WTC11 (cell line): ENCODE measurements around the gene WWOX. TPM values are rescaled to one million over a fixed set of nuclear protein-coding genes. Genes with fewer than 3 reads are reported as not detected.

ENCODE experiments used
- ATAC-seq: fragments of 200-7000 bp; cut with Tn5 transposase; 2 replicates; pipeline ENCODE4 v1.10.0; 2021; ENCODE audit warnings: mild to moderate bottlenecking, moderate library complexity
- CTCF ChIA-PET: fragments of 300-600 bp; sonication (Branson Sonifier 250); formaldehyde crosslinking; loops from one replicate; lab custom pipeline; 2021; ENCODE audit warnings: antibody characterized with exemption; lab: Charles Lee
- POLR2A ChIA-PET: fragments of 350-600 bp; sonication (Branson Sonifier 250); formaldehyde crosslinking; loops from one replicate; lab custom pipeline; 2021; ENCODE audit warnings: antibody characterized with exemption; lab: Charles Lee
- DNase-seq: peaks from one replicate; pipeline ENCODE4 v3.0.0; 2021; ENCODE audit warnings: low spot score
- H3K27ac Mint-ChIP-seq: 2 replicates; pipeline ENCODE4 v1.8.0; 2021; ENCODE audit warnings: mixed read lengths
- H3K27me3 Mint-ChIP-seq: 2 replicates; pipeline ENCODE4 v1.8.0; 2021; ENCODE audit warnings: low read depth, mild to moderate bottlenecking, moderate library complexity, mixed read lengths
- H3K36me3 Mint-ChIP-seq: 2 replicates; pipeline ENCODE4 v1.8.0; 2021; ENCODE audit warnings: mixed read lengths
- H3K4me1 Mint-ChIP-seq: 2 replicates; pipeline ENCODE4 v1.8.0; 2022; ENCODE audit warnings: mixed read lengths
- H3K4me3 Mint-ChIP-seq: 2 replicates; pipeline ENCODE4 v1.8.0; 2021; ENCODE audit warnings: mild to moderate bottlenecking, moderate library complexity, mixed read lengths
- H3K9me3 Mint-ChIP-seq: 2 replicates; pipeline ENCODE4 v1.8.0; 2021; ENCODE audit warnings: mixed read lengths
- CBFB ChIP-seq: sonication (generic); formaldehyde crosslinking; IDR thresholded peaks from 2 replicates; pipeline ENCODE4 v1.8.1; 2022; ENCODE audit warnings: mild to moderate bottlenecking, low read depth, missing genetic modification reagents
- CREM ChIP-seq: sonication (generic); formaldehyde crosslinking; IDR thresholded peaks from 2 replicates; pipeline ENCODE4 v1.8.1; 2022; ENCODE audit warnings: mild to moderate bottlenecking, missing genetic modification reagents, moderate library complexity
- E2F1 ChIP-seq: sonication (generic); formaldehyde crosslinking; IDR thresholded peaks from 2 replicates; pipeline ENCODE4 v1.8.0; 2022; ENCODE audit warnings: mild to moderate bottlenecking, missing genetic modification reagents
- EMX1 ChIP-seq: fragments of 250-450 bp; sonication (Bioruptor Pico); IDR thresholded peaks from 2 replicates; pipeline ENCODE4 v1.8.0; 2021; ENCODE audit warnings: mild to moderate bottlenecking
- ESRRA ChIP-seq: sonication (generic); formaldehyde crosslinking; IDR thresholded peaks from 2 replicates; pipeline ENCODE4 v1.8.1; 2022; ENCODE audit warnings: mild to moderate bottlenecking, missing genetic modification reagents, borderline replicate concordance
- FOXJ3 ChIP-seq: sonication (generic); formaldehyde crosslinking; IDR thresholded peaks from 2 replicates; pipeline ENCODE4 v1.9.0; 2021; ENCODE audit warnings: missing genetic modification reagents, mild to moderate bottlenecking, borderline replicate concordance
- FOXP1 ChIP-seq: sonication (generic); formaldehyde crosslinking; IDR thresholded peaks from 2 replicates; pipeline ENCODE4 v1.8.0; 2022; ENCODE audit warnings: missing genetic modification reagents, mild to moderate bottlenecking, moderate library complexity, borderline replicate concordance
- GABPB1 ChIP-seq: sonication (generic); formaldehyde crosslinking; IDR thresholded peaks from 2 replicates; pipeline ENCODE4 v1.8.1; 2023; ENCODE audit warnings: mild to moderate bottlenecking, missing genetic modification reagents
- GTF2I ChIP-seq: fragments of 250-450 bp; sonication (Bioruptor Pico); conservative IDR thresholded peaks from 2 replicates; pipeline ENCODE4 v1.4.0; 2021; ENCODE audit warnings: mild to moderate bottlenecking
- JAZF1 ChIP-seq: fragments of 250-450 bp; sonication (Bioruptor Pico); IDR thresholded peaks from 2 replicates; pipeline ENCODE4 v1.9.0; 2021; ENCODE audit warnings: moderate library complexity, mild to moderate bottlenecking, inconsistent platforms
- NFATC4 ChIP-seq: fragments of 250-450 bp; sonication (Bioruptor Pico); IDR thresholded peaks from 2 replicates; pipeline ENCODE4 v1.9.0; 2021; ENCODE audit warnings: mild to moderate bottlenecking
- NR2C2 ChIP-seq: sonication (generic); formaldehyde crosslinking; IDR thresholded peaks from 2 replicates; pipeline ENCODE4 v1.8.0; 2022; ENCODE audit warnings: mild to moderate bottlenecking, missing genetic modification reagents
- OVOL2 ChIP-seq: fragments of 250-450 bp; sonication (Bioruptor Pico); IDR thresholded peaks from 2 replicates; pipeline ENCODE4 v1.9.0; 2021; ENCODE audit warnings: mild to moderate bottlenecking, borderline replicate concordance
- RELA ChIP-seq: sonication (generic); formaldehyde crosslinking; IDR thresholded peaks from 2 replicates; pipeline ENCODE4 v1.8.1; 2022; ENCODE audit warnings: missing genetic modification reagents, mild to moderate bottlenecking, borderline replicate concordance
- SP1 ChIP-seq: sonication (generic); formaldehyde crosslinking; conservative IDR thresholded peaks from 2 replicates; pipeline ENCODE4 v1.8.1; 2022; ENCODE audit warnings: missing genetic modification reagents
- ZNF396 ChIP-seq: fragments of 250-450 bp; sonication (Bioruptor Pico); IDR thresholded peaks from 2 replicates; pipeline ENCODE4 v1.8.0; 2021; ENCODE audit warnings: mild to moderate bottlenecking, moderate library complexity, borderline replicate concordance
- ZNF416 ChIP-seq: fragments of 250-450 bp; sonication (Bioruptor Pico); IDR thresholded peaks from 2 replicates; pipeline ENCODE4 v1.9.0; 2021; ENCODE audit warnings: mild to moderate bottlenecking, inconsistent platforms
- ZNF425 ChIP-seq: fragments of 250-450 bp; sonication (Bioruptor Pico); conservative IDR thresholded peaks from 2 replicates; pipeline ENCODE4 v1.9.0; 2021; ENCODE audit warnings: mild to moderate bottlenecking
- ZNF532 ChIP-seq: fragments of 250-450 bp; sonication (Bioruptor Pico); IDR thresholded peaks from 2 replicates; pipeline ENCODE4 v1.9.0; 2021; ENCODE audit warnings: mild to moderate bottlenecking, borderline replicate concordance
- ZNF671 ChIP-seq: fragments of 250-450 bp; sonication (Bioruptor Pico); IDR thresholded peaks from 2 replicates; pipeline ENCODE4 v1.8.0; 2021; ENCODE audit warnings: mild to moderate bottlenecking
- total RNA-seq: library from RNA; stranded (reverse); gene quantifications from 3 replicates; pipeline ENCODE4 v1.2.3, GENCODE V29; 2021
- TF ChIP-seq, protein P1 (sequence below): sonication (generic); formaldehyde crosslinking; IDR thresholded peaks from 2 replicates; pipeline ENCODE4 v1.8.1; 2023; ENCODE audit warnings: mild to moderate bottlenecking, missing genetic modification reagents
- TF ChIP-seq, protein P2 (sequence below): sonication (generic); formaldehyde crosslinking; IDR thresholded peaks from 2 replicates; pipeline ENCODE4 v1.8.1; 2023; ENCODE audit warnings: mild to moderate bottlenecking, moderate library complexity, missing genetic modification reagents
- TF ChIP-seq, protein P3 (sequence below): sonication (generic); formaldehyde crosslinking; IDR thresholded peaks from 2 replicates; pipeline ENCODE4 v1.8.0; 2023; ENCODE audit warnings: missing genetic modification reagents
- TF ChIP-seq, protein P4 (sequence below): sonication (generic); formaldehyde crosslinking; conservative IDR thresholded peaks from 2 replicates; pipeline ENCODE4 v1.8.1; 2023; ENCODE audit warnings: mild to moderate bottlenecking, low read depth, missing genetic modification reagents, moderate library complexity

WWOX gene
- total RNA-seq, 1 experiment from 2014 or later: 15.7 TPM

GRCh38 chr16:79090966-79091365 is 991.5 kb downstream of the WWOX start:
- DNase-seq (no peak), ATAC-seq (no peak)
- Mint-ChIP-seq H3K27me3 (no peaks in the 10 kb centered on the region; the same call in 1 of the 2 replicates), H3K9me3 (no peaks in the 10 kb centered on the region), H3K4me3 (no peak overlapping the region), H3K36me3 (no peaks in the 10 kb centered on the region), H3K27ac (no peak overlapping the region), H3K4me1 (peaks cover 10% of the 10 kb centered on the region)
- POLR2A ChIA-PET: interaction anchor here (0.6 kb wide), 1 partner anchor 232 kb away, joined by 4 read pairs; no protein-coding TSS in a partner anchor
- TF ChIP-seq ZNF425 (CRISPR knock-in tag) (no peak), ESRRA (CRISPR knock-in tag) (no peak), OVOL2 (CRISPR knock-in tag) (no peak), GABPB1 (CRISPR knock-in tag) (no peak), NR2C2 (no peak), RELA (CRISPR knock-in tag) (no peak), FOXJ3 (no peak), SP1 (no peak), E2F1 (CRISPR knock-in tag) (no peak), FOXP1 (CRISPR knock-in tag) (no peak), EMX1 (CRISPR knock-in tag) (no peak), NFATC4 (no peak)
- TF ChIP-seq, protein P1, sequence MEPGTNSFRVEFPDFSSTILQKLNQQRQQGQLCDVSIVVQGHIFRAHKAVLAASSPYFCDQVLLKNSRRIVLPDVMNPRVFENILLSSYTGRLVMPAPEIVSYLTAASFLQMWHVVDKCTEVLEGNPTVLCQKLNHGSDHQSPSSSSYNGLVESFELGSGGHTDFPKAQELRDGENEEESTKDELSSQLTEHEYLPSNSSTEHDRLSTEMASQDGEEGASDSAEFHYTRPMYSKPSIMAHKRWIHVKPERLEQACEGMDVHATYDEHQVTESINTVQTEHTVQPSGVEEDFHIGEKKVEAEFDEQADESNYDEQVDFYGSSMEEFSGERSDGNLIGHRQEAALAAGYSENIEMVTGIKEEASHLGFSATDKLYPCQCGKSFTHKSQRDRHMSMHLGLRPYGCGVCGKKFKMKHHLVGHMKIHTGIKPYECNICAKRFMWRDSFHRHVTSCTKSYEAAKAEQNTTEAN (CRISPR knock-in tag): no peak
- TF ChIP-seq, protein P2, sequence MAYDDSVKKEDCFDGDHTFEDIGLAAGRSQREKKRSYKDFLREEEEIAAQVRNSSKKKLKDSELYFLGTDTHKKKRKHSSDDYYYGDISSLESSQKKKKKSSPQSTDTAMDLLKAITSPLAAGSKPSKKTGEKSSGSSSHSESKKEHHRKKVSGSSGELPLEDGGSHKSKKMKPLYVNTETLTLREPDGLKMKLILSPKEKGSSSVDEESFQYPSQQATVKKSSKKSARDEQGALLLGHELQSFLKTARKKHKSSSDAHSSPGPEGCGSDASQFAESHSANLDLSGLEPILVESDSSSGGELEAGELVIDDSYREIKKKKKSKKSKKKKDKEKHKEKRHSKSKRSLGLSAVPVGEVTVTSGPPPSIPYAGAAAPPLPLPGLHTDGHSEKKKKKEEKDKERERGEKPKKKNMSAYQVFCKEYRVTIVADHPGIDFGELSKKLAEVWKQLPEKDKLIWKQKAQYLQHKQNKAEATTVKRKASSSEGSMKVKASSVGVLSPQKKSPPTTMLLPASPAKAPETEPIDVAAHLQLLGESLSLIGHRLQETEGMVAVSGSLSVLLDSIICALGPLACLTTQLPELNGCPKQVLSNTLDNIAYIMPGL (CRISPR knock-in tag): no peak
- TF ChIP-seq, protein P3, sequence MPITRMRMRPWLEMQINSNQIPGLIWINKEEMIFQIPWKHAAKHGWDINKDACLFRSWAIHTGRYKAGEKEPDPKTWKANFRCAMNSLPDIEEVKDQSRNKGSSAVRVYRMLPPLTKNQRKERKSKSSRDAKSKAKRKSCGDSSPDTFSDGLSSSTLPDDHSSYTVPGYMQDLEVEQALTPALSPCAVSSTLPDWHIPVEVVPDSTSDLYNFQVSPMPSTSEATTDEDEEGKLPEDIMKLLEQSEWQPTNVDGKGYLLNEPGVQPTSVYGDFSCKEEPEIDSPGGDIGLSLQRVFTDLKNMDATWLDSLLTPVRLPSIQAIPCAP (CRISPR knock-in tag): no peak
- CTCF ChIA-PET: no interaction called here

GRCh38 chr16:79092846-79093245 is 993.4 kb downstream of the WWOX start:
- ChIA-PET POLR2A (no interaction called here), CTCF (no interaction called here)
- Mint-ChIP-seq H3K27ac (no peak overlapping the region), H3K36me3 (no peaks in the 10 kb centered on the region), H3K4me3 (no peak overlapping the region), H3K9me3 (no peaks in the 10 kb centered on the region), H3K4me1 (peaks cover 28% of the 10 kb centered on the region), H3K27me3 (no peaks in the 10 kb centered on the region)
- no peak for DNase-seq
- no peak for ATAC-seq
- TF ChIP-seq, protein P4, sequence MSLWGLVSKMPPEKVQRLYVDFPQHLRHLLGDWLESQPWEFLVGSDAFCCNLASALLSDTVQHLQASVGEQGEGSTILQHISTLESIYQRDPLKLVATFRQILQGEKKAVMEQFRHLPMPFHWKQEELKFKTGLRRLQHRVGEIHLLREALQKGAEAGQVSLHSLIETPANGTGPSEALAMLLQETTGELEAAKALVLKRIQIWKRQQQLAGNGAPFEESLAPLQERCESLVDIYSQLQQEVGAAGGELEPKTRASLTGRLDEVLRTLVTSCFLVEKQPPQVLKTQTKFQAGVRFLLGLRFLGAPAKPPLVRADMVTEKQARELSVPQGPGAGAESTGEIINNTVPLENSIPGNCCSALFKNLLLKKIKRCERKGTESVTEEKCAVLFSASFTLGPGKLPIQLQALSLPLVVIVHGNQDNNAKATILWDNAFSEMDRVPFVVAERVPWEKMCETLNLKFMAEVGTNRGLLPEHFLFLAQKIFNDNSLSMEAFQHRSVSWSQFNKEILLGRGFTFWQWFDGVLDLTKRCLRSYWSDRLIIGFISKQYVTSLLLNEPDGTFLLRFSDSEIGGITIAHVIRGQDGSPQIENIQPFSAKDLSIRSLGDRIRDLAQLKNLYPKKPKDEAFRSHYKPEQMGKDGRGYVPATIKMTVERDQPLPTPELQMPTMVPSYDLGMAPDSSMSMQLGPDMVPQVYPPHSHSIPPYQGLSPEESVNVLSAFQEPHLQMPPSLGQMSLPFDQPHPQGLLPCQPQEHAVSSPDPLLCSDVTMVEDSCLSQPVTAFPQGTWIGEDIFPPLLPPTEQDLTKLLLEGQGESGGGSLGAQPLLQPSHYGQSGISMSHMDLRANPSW: no peak
- TF ChIP-seq JAZF1 (no peak), ZNF532 (CRISPR knock-in tag) (no peak), GTF2I (no peak), CBFB (CRISPR knock-in tag) (no peak), CREM (CRISPR knock-in tag) (no peak), ZNF396 (CRISPR knock-in tag) (no peak), ZNF671 (CRISPR knock-in tag) (no peak), ZNF416 (CRISPR knock-in tag) (no peak)
